NCI-H2196 treated with DMSO at 0.1 percent for 48 hours (cell line): ENCODE results near the gene FUT6.
"Not testable (repeated sequence)": the region's sequence is repeated elsewhere in the genome, so short reads cannot be mapped to it uniquely, and the experiment has no call there.

Experiments used
- DNase-seq: peaks from one replicate; lab custom pipeline; 2025; ENCODE audit not compliant: unreplicated experiment; lab: John Stamatoyannopoulos, UW

Gene FUT6

DNA sequence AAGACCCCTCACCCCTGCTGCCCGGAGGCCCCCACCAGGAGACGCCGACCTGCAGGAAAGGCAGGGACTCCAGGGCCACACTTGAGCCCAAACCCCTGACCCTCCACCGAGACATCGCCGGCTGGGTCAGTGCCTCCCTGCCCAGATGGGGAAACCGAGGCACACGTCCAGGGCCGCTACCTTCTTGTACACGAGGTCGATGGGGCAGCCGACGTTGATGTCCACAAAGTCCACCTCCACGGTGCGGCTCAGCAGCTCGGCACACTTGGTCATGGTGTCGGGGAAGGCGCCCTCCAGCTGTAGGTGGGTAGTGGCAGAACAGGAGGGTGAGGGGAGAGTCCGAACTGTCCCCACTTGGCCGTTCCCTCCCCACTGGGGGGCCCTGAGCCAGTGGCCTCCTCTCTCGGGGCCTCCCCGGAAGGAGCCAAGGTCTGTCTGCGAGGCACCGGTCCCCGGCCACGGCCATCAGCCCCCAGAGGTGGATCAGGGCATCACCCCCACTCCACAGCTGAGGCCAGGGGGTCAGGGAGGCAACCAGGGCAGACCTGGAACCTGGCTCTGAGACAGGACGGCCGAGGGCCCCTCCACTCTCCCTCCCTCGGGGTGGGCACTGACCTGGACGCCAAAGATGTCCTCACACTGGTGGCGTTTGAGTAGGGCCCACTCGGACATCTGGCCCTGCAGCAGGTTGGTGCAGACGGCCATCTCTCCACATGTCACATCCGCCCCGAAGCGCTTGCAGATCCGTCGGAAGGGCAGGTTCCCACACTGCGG lies 51.9 kb downstream of the FUT6 start:
- no peak for DNase-seq

DNA sequence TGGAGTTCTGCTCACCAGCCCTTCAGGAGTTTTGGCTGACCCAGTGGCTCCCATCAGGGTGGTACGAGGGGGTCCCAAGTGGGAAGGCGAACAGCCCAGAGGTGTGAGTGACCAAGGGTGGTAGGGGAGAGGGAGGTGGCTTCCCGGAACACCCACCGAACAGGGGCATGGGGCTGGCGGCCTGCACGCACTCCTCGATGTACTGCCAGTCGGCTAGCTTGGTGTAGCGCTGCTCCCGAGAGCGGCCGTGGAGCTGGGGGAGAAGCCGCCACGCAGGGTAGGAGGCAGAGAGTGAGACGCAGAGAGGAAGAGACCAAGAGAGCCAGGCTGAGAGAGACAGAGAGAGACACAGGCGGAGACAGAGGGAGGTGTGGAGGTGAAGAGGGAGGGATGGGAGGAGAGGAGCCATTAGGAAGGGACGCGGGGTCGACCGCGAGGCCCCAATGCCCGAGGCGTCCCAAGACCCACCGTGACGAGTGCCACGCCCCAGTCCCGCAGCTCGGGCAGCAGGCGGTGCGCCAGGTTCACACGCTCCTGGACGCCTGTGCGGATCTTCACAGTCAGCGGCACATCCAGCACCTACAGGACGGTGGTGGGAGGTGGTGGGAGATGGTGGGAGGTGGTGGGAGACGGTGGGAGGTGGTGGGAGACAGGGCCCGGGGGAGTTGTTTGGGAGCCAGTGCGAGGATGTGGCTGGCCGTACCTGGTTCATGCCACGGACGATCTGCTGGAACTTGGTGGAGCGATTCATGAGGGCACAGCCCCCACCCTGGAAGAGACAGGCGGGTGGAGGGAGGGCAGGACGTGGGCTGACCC lies 52.7 kb downstream of the FUT6 start:
- DNase-seq = no peak

DNA sequence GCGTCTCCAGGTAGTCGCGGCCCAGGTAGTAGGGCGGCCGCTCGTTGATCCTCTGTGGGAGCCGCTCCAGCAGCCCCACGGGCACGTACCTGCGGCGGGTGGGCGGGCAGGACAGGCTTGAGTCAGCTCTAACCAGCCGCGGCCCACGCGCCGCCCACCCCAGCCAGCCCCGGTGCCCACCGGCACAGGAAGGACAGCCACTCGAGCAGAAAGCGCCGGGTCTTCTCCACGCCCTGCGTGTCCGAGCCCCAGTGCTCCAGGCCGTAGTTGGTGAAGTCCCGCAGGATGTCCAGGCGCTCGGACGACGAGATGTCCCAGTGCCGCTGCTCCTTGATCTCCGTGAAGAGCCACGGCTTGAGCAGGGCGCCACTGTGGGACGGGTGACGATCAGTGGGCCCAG lies 54.1 kb downstream of the FUT6 start:
- DNase-seq = no peak

DNA sequence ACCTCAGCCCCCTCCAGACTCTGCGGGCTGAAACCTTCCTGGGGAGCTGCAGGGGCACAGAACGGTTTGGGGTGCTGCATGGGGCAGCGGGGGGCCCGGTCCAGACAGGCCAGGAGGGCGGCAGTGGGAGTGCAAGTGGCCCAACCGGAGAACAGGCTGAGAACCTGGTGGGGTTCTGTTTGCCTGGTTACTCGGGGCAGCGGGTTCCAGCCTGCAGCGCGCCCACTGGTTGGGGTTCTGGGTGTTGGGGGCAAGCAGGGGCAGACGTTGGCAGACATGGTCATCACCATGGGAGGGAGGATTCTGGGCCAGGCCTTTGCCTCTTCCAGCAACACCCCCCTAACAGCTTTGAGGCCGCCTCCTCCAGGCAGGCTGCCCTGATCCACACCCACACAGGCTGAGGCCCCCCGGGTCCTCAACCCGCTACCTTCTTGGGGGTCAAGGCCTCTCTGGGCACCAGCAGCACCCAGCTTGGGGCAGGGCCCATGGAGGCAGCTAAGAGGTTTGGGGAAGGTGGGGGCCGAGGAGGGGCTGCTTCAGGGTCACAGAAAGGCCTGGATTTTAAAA lies 54.8 kb downstream of the FUT6 start, which contains the start of gene PRR22:
TSS of gene PRR22 (minus strand) at position 166 of the 567 bp plus-strand sequence. CDS start at position 80, 86 bp downstream.
- DNase-seq = no peak

DNA sequence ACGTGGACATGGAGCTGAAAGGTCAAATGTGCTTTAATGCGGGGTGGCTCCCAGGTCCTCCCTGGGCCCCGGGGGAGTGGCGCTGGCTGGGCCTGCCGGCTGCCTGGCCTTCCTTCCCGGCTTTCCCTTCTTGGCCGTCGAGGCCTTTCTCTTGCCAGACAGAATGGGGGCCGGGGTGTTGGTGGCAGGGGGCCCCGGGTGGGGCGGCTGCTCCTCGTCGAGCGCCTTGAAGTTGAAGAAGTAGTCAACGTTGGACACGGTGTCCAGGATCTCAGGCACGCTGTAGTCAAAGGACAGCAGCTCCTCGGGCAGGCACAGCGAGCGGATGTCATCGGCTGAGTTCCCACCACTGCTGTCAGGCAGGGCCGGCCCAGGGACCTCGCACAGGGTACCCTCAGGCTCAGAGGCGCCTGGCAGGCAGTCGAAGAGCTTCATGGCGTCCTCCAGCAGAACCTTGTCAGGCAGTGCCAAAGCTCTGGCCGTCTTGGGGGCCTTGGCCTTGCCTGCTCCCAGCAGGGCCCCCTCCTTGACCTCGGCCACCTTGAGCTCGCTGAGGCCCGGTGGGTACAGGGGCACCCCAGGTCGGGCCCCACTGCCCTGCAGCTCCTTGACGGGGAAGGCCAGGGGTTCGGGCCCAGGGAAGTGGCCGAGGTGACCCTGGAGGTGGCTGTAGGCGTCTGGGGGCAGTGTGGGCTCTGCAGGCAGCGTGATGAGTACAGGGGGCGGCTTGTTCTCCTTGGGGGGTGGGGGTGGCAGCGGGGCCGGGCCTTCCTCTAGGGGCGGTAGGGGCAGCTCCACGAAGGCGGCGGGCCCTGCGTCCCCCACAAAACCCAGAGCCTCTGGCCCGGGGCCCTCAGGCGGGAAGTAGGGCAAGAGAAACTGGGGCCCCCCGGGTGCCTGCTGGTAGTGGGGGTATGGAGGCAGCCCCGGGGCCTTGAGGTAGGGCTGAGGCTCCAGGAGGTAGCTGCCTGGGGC lies 56.3 kb downstream of the FUT6 start:
- no peak for DNase-seq

DNA sequence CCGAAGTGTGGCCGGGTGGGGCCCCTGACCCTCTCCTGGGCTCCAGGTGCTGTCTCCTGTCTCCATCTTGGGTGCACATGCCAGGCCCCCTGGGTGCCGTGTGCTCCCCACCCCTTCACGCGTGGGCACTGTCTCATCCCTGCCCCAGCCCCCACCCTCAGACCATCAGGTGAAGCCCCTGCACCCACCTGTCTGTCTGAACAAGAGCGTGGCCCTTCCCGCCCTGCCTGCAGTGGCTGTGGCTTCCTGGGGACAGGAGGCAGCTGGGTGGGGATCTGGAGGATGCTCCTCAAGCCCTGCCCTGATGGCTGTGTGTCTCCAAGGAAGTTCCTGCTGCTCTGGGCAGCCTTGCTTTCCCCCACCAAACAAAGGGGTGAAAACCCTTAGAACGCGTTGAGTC lies 57.2 kb downstream of the FUT6 start:
- no peak for DNase-seq

DNA sequence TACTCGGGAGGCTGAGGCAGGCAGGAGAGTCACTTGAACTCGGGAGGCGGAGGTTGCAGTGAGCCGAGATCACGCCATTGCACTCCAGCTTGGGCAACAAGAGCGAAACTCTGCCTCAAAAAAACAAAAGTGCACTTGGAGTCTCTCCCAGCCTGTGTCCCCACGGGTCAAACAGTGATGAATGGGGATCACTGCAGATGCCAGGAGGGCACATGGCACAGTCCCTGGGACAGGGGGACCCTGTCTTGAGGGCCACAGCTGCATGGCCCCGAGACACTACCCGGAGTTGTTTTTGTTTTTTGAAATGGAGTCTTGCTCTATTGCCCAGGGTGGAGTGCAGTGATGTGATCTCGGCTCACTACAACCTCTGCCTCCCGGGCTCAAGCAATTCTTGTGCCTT lies 58.6 kb downstream of the FUT6 start:
- not testable (repeated sequence) for DNase-seq
